Progenitor cell of endocrine pancreas (in vitro differentiated cells): ENCODE results near the gene DEFB118. TPM values are rescaled to one million over a fixed set of nuclear protein-coding genes. Genes with fewer than 3 reads are reported as not detected.
"Not testable (repeated sequence)": the region's sequence is repeated elsewhere in the genome, so short reads cannot be mapped to it uniquely, and the experiment has no call there.

Experiments
- DNase-seq: peaks from one replicate; pipeline ENCODE4 v3.0.0; 2021; ENCODE audit warnings: low spot score; ENCODE audit not compliant: unreplicated experiment
- H3K27ac Mint-ChIP-seq: 2 replicates; pipeline ENCODE4 v1.8.0; 2021; ENCODE audit warnings: mild to moderate bottlenecking, moderate library complexity, mixed read lengths
- H3K27me3 Mint-ChIP-seq: 2 replicates; pipeline ENCODE4 v1.8.0; 2021; ENCODE audit warnings: mixed read lengths
- H3K36me3 Mint-ChIP-seq: 2 replicates; pipeline ENCODE4 v1.8.0; 2022; ENCODE audit warnings: mixed read lengths; ENCODE audit not compliant: insufficient read depth
- H3K4me1 Mint-ChIP-seq: 2 replicates; pipeline ENCODE4 v1.8.0; 2021; ENCODE audit warnings: low read depth, mixed read lengths
- H3K4me3 Mint-ChIP-seq: 2 replicates; pipeline ENCODE4 v1.8.0; 2021; ENCODE audit warnings: low read depth, mild to moderate bottlenecking, moderate library complexity, mixed read lengths
- H3K9me3 Mint-ChIP-seq: 2 replicates; pipeline ENCODE4 v1.8.0; 2021; ENCODE audit warnings: low read depth, mixed read lengths
- CTCF ChIP-seq: fragments of 200-600 bp; sonication (generic); IDR thresholded peaks from one replicate; pipeline ENCODE4 v1.5.0; 2021; ENCODE audit warnings: antibody characterized with exemption, mild to moderate bottlenecking; ENCODE audit not compliant: unreplicated experiment
- total RNA-seq: library from RNA; stranded (reverse); gene quantifications from 2 replicates; pipeline ENCODE4 v1.2.1, GENCODE V29; 2021

DEFB118 gene
- total RNA-seq, 1 donor from 2014 or later = not detected

GRCh38 chr20:31363295-31363694 is 5.1 kb upstream of the DEFB118 start:
- H3K4me1 Mint-ChIP-seq = no peaks in the 10 kb centered on the region
- TF ChIP-seq CTCF = no peak
- H3K27me3 Mint-ChIP-seq = no peaks in the 10 kb centered on the region
- no peak overlapping the region for H3K4me3 Mint-ChIP-seq
- DNase-seq = no peak
- H3K27ac Mint-ChIP-seq = no peak overlapping the region
- H3K36me3 Mint-ChIP-seq = peaks cover 3% of the 10 kb centered on the region
- H3K9me3 Mint-ChIP-seq = peaks cover 70% of the 10 kb centered on the region

GRCh38 chr20:31364272-31364671 is 4.1 kb upstream of the DEFB118 start:
- not testable (repeated sequence) for DNase-seq, H3K27ac Mint-ChIP-seq, H3K4me1 Mint-ChIP-seq, H3K27me3 Mint-ChIP-seq, H3K4me3 Mint-ChIP-seq, H3K36me3 Mint-ChIP-seq
- peaks cover 67% of the 10 kb centered on the region for H3K9me3 Mint-ChIP-seq

- DNase-seq = no peak
- no peak for TF ChIP-seq CTCF
- no peaks in the 10 kb centered on the region for H3K4me1 Mint-ChIP-seq
- peaks cover 76% of the 10 kb centered on the region for H3K9me3 Mint-ChIP-seq
- no peak overlapping the region for H3K27ac Mint-ChIP-seq
- no peak overlapping the region for H3K4me3 Mint-ChIP-seq
- no peaks in the 10 kb centered on the region for H3K27me3 Mint-ChIP-seq
- peaks cover 3% of the 10 kb centered on the region for H3K36me3 Mint-ChIP-seq
Observed at GRCh38 chr20:31374346-31374745, 5.9 kb downstream of the DEFB118 start.

GRCh38 chr20:31390490-31390889 is 22.1 kb downstream of the DEFB118 start, which contains the start of gene DEFB119:
Gene DEFB119 (minus strand): TSS chr20:31390590. CDS start chr20:31390483, 107 bp downstream.
- no peak within 1 kb of the TSS for H3K27ac Mint-ChIP-seq
- H3K36me3 Mint-ChIP-seq = peaks cover 7% of the 10 kb centered on the region
- H3K4me3 Mint-ChIP-seq = no peak within 1 kb of the TSS
- peaks cover 70% of the 10 kb centered on the region for H3K9me3 Mint-ChIP-seq
- no peak for DNase-seq
- H3K4me1 Mint-ChIP-seq = no peaks in the 10 kb centered on the region
- H3K27me3 Mint-ChIP-seq = no peaks in the 10 kb centered on the region
- no peak for TF ChIP-seq CTCF

GRCh38 chr20:31392836-31393235 is 24.4 kb downstream of the DEFB118 start:
- Mint-ChIP-seq H3K36me3 (peaks cover 7% of the 10 kb centered on the region), H3K4me3 (no peak overlapping the region), H3K27me3 (no peaks in the 10 kb centered on the region), H3K9me3 (peaks cover 71% of the 10 kb centered on the region), H3K4me1 (no peaks in the 10 kb centered on the region), H3K27ac (no peak overlapping the region)
- DNase-seq = no peak
- TF ChIP-seq CTCF = no peak

- peaks cover 65% of the 10 kb centered on the region for H3K9me3 Mint-ChIP-seq
- H3K36me3 Mint-ChIP-seq = peaks cover 8% of the 10 kb centered on the region
- no peak for TF ChIP-seq CTCF
- no peaks in the 10 kb centered on the region for H3K4me1 Mint-ChIP-seq
- no peak for DNase-seq
- H3K27ac Mint-ChIP-seq = no peak overlapping the region
- no peak overlapping the region for H3K4me3 Mint-ChIP-seq
- no peaks in the 10 kb centered on the region for H3K27me3 Mint-ChIP-seq
Observed at GRCh38 chr20:31394900-31395299, 26.5 kb downstream of the DEFB118 start.
